CD4-positive, alpha-beta T cell treated with Interleukin-6 for 4 hours (primary cell): ENCODE results near the gene RELN.
"Not testable (repeated sequence)": the region's sequence is repeated elsewhere in the genome, so short reads cannot be mapped to it uniquely, and the experiment has no call there.

ENCODE experiments used
- DNase-seq: peaks from one replicate; pipeline ENCODE4 v3.0.0-alpha.2; 2020; ENCODE audit warnings: mixed read lengths

The RELN gene

DNA sequence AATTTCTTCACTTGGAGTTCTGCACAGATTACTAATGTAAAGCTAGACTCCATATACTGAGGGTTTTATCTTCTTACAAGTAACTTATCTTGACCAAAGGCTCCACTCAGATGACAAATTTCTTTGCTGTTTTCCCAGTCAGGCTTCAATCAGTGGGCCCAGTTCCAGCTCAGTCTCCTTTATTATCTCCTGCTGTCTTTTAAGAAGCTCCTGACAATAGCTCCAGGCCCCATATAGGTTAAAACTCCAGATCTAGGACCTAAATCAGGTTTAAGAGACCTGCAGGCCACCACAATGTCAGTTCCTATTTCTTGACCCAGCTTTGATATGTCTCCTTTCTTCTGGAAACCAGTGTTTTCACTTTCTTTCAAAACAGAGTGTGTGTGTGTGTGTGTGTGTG, 165.2 kb downstream of the RELN start:
- no peak for DNase-seq

DNA sequence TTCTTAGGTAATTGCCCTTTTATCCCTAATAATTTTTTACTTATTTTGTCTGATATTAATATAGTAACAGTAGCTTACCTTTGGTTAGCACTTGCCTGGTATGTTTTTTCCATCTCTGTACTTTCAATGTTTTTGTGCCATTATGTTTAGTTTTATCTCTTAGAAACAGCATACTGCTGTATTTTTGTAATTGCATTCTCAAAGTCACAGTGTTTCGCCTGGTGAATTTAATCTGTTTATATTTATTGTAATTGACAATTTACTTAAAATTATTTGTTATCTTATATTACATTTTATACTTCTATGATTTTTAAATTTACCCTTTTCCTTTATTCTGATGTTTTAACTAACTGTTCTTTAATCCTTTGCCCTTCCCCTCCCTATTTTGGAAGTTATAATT, 166.4 kb downstream of the RELN start:
- no peak for DNase-seq

DNA sequence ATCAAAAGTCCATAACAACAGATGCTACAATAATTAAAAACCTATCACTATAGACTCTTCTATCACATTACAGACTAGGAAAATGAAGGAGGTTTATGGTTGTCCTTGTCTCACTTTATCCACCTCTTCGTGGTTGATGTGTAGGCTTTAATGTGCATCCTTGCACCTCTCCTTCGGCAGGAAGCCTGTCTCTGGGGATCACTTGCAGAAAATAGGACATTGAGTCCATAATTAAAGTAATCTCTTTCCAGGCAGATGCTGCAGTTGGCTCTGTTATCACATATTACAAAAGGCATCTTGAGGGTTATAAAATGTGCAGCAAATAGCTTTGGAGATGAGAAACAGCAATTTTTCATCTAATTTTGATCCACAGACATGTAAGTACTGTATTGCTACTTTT, 168.4 kb downstream of the RELN start:
- no peak for DNase-seq

DNA sequence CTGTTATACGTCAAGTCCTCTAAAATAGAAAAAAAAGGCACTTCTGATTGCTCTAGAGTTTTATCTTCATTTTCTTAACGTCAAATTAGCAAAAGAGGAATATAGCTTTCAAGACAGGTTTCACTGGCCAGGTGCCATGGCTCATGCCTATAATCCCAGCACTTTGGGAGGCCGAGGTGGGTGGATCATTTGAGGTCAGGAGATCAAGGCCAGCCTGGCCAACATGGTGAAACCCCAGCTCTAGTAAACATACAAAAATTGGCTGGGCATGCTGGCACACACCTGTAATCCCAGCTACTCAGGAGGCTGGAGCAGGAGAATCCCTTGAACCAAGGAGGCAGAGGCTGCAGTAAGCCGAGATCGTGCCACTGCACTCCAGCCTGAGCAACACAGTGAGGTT, 173.5 kb downstream of the RELN start:
- DNase-seq, result not testable (repeated sequence)

DNA sequence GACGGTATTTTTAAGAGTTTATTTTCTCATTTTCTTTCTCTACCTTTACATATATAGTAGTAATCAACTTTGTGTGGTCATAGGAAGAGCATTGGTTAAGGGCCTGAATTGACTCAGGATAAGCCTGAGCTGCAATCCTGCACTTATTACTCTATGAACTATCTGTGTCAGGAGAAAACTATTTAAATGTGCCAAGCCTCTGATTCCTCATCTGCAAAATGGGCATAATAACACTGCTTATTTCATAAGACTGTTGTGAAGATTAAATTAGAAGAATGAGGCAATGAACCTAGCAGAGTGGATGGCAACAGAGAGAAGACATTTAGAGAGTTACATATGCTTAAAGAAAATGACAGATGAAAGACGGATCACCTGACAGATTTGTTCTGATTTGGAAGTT, 175.5 kb downstream of the RELN start:
- DNase-seq, result no peak

DNA sequence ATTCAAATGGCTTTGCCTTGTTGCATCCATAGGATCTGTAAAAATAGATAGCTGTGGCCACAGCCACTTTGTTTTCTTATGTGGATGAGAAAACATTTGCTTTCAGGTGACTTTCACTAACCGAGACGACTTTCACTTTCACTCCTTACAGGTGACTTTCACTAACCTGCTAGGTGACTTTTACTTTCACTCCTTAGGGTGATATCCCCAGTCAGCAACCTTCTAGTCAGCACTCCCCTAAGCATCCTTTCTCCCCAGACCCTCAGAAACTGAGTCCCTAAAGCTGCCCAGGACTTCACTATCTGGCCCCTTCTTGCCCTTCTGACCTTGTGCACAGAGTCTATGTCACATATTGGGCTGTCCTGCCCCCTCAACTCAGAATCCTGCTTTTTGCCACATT, 177.5 kb downstream of the RELN start:
- DNase-seq, result peak; percentile 1

DNA sequence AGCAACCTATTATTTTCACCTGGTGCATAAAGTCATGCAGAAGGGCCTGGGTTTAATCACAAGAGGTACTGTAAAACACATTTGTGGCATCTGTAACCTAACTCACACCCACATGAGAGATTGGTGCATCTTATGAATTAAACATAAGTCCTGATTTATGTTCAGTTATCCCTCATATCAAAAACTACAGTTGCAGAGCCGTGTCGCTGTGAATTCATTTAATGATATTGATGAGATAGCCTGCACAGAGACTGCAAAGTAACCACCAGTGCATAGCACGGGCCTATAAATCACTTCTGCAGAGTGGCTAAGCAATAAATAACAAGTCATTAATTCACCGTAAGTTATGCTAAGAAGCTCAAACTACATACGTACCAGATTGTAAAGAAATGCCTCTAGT, 178.2 kb downstream of the RELN start:
- no peak for DNase-seq

DNA sequence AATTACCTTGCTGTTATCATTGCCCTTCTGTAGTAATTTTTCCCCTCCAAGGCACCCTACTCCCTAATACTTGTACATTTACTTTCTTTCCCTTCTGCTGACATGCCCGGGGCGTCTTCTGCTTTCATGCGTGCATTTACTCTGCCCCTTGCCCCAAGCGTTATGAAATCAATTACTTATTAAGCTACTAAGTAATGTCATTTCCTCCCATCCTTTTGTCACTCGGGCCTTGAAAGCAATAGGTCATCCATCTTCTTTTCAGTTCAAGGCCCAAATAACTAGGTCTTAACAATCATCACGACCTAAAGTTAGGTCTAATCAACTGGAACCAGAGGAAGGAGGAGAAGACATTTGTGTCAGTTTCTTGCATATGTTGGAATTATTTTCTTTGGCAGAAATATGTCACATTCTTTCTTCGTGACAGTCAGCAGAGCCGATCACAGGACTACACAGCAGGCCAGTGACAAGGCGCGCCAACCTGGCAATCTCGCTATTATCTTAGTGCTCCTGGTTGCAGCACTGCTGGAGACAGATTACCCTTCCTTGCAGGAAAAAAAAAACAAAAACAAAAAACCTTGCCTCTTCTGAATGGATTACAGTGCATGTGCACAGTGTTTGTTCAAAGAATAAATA, 179.2 kb downstream of the RELN start:
- DNase-seq, result no peak

DNA sequence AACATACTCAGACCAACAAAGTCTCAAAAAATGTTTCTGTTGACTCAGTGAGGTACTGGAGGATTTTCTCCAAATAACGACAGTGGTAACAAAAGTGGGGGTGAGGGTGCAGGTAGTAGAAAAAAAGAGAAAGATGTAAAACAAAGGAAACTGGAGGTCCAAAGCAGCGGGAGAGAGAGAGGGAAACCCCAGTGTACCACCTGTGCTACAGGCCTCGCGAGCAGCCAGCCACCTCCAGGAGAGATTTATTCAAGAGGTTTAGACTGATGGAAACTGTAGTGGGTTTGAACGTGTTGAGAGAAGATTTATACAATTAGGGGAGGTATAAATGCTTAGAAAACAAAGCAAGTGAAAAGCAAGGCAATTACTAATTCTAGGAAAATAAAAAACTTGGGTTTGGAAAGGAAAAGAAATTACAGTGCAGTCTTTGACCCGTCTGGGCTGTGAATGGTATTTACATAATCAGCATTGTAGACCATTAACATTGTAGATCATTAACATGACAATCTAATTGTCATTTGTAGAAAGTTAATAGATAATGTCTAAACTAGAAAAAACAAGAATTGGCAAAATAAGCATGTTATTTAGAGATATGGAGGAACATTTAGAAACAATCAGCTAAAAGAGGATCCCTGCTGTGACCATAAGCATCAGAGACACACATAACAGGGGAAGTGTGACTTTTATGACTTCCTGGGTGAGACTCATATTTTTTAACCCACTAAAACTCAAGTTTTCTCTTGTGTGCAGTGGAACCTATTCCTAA, 180.0 kb downstream of the RELN start:
- DNase-seq, result no peak

DNA sequence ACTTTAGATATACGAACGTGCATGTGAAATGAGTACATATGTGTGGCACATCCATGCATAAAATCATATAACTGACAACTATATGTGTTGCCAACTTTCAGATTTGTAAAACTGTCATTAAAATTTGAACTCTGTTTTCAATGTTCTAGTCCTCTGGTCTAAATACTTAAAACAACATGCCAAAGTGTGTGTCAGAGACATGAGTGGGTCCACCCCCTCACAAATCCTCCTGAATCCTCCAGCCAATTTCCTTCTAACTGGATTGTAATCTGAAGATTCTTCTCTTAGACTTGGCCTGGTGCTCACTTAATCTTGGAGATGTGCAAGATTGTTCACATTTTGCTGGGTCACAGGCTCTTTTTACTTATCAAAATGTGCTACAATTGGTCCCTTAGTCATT, 184.1 kb downstream of the RELN start:
- DNase-seq, result no peak

DNA sequence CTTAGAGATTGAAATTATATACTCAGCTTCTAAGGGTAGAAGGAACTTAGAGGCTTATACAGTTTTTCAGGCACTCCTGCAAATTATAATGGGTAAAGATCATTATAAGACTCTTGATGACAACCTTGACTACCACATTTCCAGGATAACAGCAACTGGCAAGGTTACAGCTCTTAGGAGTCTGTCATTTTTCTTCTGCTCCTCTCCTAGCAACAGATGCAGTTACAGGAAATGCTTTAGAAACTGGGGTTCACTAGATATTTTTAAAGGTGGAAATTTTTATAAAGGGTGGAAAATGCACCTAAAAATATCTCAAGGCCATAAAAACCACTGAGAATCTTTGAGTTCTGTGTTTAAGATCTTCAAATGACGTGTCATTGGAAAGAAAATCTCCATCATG, 185.8 kb downstream of the RELN start:
- DNase-seq, result no peak

DNA sequence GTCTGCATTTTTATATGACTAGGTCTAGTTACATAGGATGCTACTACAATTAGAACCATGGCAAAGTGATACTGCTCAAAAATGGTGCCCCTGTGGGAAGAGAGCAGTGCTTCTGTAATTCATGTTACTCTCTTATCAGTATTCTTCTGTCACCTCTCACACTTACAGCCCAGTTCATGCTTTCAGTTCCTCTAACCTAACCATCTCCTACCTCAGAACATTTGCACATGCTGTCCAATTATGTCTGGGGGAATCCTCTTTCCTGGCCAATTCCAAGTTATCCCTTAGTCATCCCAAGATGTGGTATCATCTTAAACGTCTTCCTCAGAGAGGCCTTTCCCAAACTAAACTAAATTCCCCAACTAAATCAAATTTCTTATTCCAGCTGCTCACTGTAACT, 190.2 kb downstream of the RELN start:
- DNase-seq, result no peak

DNA sequence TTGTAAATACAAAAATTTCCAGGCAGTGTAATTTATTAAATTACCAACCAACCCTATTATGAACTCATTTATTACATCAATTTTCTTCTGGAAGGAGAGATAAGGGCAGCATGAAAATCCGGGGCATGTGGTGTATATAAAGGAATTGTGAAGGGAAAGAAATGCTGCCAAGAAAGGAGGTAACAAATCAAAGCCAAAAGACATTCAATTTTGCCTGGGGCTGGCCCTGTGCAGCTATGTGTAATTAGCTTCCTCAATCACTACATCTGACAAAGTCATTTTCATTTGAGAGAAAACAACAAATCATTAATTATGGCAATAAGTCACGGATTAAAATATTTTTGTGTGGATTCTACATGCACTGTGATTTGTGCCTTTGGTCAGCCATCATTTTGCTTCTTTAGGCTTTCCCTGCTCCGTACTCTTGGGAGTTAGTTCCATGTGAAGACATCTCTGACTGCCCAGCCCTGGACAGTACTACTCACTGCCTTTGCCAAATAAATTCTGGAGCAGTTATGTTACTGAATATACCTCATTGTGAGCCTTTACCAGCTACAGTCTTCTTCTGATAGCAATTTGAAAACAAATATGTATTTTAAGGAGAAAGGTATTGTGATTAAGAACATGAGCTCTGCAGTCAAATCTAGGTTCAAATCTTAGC, 191.7 kb downstream of the RELN start:
- DNase-seq, result no peak

DNA sequence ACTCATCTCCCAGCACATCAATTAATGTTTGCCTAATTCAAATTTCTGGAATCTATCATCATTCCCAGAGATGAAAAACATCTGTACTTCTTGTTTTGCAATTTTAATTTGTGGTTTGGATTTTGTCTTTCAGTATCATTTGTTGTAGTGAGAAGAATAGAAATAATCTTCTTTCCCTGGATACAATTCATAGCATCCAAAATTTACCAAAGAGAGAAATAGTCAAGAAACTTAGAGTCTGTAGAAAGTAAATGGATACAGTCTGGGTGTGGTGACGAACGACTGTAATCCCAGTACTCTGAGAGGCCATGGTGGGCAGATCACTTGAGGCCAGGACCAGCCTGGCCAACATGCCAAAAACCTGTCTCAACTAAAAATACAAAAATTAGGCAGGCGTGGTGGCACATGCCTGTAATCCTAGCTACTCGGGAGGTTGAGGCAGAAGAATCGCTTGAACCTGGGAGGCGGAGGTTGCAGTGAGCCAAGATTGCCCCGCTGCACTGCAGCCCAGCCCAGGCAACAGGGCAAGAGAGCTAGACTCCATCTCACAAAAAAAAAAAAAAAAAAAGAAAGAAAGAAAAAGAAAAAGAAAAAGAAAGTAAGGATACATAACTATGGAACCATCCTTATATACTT, 193.0 kb downstream of the RELN start:
- DNase-seq, result no peak

DNA sequence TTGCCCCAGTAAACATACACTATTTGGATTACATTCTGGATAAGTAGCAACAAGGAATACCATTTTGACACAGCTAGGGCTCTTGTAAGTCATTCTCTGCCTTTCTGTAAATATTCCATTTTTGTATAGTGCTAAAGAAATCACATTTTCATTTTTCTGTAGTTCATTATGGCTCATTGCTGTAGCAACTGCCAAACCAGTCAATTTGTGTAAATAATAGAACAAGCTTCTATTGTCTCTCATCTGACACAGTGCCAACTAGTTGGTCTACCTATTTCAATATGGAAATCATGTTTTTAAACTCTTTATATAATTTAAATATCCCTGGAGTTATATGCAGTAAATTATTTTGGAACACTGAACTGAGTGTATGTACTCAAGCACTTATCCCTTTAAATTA, 193.7 kb downstream of the RELN start:
- no peak for DNase-seq

DNA sequence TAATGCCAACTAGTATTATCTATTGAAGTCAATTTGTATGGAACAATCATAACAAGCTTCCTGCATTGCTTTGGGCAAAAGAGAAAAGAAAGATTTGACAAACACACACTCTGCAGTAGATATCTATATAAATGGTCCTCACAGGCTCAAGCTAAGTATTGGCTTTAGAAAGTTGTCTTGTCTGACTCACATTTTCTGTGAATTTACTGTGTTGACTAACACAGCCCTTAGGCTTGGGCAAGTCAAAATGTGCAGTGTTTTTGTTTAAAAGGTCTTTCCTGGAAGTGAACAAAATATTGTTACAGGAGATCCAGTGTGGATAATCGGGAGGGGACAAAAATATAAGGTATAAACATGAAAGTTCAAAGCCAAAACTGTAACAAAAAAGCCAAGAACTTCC, 194.4 kb downstream of the RELN start:
- no peak for DNase-seq

DNA sequence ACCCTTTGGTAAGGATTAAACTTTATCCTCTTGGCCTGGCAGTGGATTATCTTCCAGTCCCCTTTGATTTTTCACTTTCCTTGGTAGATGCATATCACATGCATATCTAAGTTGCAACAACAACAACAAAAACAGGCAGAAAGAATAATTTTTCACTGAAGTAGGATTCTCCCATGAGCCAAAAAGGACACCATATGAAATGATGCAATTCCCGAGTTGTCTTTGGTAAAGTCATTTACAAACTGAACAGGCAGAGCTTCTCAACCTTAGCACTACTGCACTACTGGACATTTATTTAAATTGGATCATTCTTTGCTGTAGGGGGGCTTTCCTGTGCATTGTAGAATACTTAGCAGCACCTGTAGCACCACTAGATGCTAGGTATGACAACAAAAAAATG, 195.0 kb downstream of the RELN start:
- no peak for DNase-seq

DNA sequence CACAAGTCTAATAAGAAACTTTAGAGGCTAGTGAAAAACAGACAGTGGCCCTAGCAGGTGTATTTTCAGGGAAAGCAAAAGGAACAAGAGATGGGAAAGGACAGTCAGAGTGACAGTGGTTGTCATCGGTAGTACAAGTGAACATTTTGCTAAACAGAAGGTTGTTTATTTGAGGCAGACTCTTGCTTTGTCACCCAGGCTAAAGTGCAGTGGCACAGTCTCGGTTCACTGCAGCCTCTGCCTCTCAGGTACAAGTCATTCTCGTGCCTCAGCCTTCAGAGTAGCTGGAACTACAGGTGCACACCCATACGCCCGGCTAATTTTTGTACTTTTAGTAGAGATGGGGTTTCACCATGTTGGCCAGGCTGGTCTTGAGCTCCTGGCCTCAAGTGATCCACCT, 195.8 kb downstream of the RELN start:
- DNase-seq, result no peak

DNA sequence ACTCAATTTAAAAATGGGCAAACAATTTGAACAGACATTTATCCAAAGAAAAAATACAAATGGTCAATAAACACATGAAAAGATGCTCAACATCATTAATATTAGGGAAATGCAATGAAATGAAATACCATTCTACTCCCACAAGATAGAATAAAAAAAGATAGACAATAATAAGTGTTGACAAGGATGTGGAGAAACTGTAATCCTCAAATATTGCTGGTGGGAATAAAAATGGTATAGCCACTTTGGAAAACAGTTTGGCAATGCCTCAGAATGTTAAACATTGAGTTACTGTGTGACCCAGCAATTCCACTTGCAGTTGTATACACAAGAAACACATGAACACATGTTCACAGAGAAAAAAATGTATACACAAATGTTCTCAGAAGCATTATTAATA, 197.6 kb downstream of the RELN start:
- no peak for DNase-seq

DNA sequence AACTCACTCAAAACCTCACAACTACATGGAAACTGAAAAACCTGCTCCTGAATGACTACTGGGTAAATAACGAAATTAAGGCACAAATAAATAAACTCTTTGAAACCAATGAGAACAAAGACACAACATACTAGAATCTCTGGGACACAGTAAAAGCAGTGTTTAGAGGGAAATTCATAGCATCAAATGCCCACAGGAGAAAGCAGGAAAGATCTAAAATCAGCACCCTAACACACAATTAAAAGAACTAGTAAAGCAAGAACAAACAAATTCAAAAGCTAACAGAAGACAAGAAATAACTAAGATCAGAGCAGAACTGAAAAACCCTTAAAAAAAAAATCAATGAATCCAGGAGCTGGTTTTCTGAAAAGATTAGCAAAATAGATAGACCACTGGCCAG, 202.4 kb downstream of the RELN start:
- DNase-seq, result not testable (repeated sequence)

DNA sequence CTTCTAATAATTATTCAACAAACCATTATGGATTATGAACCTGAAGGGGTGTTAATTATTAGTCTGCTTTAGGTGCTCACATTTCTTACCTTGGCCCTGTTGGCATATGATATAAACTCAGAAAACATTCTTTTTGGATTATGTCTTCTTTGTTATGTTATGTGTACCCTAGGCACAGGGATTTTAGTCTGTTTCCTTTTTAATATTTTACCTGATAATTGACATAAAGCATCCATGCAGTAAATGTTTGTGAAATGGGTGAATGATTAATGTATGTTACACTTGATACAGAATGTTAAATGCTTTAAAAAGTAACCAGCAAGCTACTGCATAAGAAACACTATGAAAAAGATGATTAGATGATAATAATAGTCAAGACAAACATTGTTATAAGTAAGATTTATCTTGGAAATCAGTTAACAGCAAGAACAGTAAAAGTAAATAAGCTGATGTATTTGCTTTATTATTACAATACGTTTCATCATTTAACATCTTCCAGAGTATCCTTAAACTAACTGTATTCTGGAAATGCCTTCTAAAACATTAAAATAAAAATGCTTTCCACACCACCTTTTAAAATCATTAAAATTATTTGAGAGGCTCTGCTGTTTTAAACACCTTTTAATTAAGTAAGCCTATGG, 204.7 kb downstream of the RELN start:
- DNase-seq, result no peak

DNA sequence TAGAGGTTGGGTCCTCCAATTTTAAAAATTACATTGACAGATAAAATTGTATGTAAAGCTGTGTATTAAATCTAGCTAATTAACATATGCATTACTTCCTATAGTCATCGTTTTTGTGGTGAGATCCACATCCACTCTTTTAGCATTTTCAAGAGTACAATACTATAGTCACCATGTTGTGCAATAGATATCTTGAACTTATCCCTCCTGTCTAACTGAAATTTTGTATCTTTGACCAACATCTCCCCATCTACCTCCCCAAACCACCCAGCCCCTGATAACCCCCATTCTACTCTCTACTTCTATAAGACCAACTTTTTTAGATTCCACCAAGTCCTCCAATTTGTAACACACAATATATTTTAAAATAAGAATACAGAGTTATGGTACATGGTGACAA, 208.0 kb downstream of the RELN start:
- no peak for DNase-seq

DNA sequence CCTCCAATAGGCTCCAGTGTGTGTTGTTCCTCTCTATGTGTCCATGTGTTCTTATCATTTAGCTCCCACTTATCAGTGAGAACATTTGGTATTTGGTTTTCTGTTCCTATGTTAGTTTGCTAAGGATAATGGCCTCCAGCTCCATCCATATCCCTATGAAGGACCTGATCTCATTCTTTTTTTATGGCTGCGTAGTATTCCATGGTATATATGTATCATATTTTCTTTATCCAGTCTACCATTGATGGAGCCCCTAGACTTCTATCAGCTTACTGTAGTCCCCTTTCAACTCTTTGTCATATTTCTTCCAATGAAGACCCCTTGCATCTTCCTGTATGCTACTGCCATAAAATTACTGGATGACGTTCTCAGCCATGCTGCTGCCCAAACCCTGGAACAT, 208.9 kb downstream of the RELN start:
- DNase-seq, result not testable (repeated sequence)
